Measurements from ENCODE around the gene RBM7.

Gene RBM7

GRCh38 chr11:114448749-114449482, 48.5 kb downstream of the RBM7 start:
- no peak for DNase-seq (ENCODE audit: low read depth in 3 of 3)

DNA sequence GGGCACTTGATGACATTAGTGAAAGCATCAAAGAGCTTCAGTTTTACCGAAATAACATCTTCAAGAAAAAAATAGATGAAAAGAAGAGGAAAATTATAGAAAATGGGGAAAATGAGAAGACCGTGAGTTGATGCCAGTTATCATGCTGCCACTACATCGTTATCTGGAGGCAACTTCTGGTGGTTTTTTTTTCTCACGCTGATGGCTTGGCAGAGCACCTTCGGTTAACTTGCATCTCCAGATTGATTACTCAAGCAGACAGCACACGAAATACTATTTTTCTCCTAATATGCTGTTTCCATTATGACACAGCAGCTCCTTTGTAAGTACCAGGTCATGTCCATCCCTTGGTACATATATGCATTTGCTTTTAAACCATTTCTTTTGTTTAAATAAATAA, 49.4 kb downstream of the RBM7 start:
- DNase-seq (ENCODE audit: low read depth in 3 of 3) = no peak

- DNase-seq (ENCODE audit: low read depth in 3 of 3) = no peak
Measured at GRCh38 chr11:114452399-114452798, 51.9 kb downstream of the RBM7 start.
